ENCODE measurements around the gene PHLDB3.

DNA sequence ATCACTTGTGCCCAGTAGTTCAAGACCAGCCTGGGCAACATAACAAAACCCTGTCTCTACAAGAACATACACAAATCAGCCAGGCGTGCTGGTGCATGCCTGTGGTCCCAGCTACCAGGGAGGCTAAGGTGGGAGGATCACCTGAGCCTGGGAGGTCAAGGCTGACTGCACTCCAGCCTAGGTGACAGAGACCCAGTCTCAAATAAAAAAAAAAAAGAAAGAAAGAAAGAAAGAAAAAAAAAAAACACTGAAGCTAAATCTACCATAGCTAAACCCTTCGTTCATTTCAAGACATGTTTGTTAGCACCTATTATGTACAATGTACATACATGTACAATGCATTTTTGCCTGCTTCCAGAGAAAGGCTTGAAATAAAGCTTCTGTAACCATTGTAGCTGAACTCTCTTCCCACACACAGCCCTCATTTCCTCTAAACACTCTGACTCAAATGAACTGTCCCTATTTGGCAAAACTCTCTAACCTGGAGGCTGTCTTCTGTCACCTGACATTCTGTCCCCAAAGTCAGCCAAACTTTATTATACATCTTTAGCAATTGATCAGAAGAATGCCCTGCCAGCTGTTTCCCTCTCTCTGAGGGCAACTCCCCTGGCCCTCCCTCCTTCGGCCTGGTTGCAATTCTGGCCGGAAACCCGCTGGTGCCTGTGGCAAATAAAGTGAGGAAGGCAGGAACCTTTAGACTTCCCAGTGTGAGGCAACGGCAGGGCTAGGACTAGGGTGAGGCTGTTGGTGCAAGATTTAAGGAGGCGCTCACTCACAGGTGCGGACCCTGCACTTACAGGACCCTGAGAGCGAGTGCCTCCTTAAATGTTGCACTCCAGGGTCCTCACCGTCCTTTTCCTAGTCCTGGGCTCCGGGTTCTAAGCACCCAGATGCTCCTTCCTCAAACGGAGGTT lies 20.6 kb upstream of the PHLDB3 start:
- TF ChIP-seq SP1 (IDR thresholded peaks at IDR 0.05) (no peak), SUZ12 (IDR thresholded peaks at IDR 0.05) (no peak), FOXA1 (IDR thresholded peaks at IDR 0.05) (no peak), FOXM1 (IDR thresholded peaks at IDR 0.05; ENCODE audit: borderline replicate concordance) (no peak), ARNT (IDR thresholded peaks at IDR 0.05) (no peak), BHLHE40 (IDR thresholded peaks at IDR 0.05; ENCODE audit: borderline replicate concordance) (no peak), NFRKB (IDR thresholded peaks at IDR 0.05) (no peak), PKNOX1 (IDR thresholded peaks at IDR 0.05) (no peak), LEF1 (IDR thresholded peaks at IDR 0.05; ENCODE audit: borderline replicate concordance) (no peak), ELF4 (IDR thresholded peaks at IDR 0.05) (no peak), TARDBP (IDR thresholded peaks at IDR 0.05) (no peak), FOXK2 (IDR thresholded peaks at IDR 0.05) (no peak), L3MBTL2 (conservative IDR thresholded peaks at IDR 0.05) (no peak), ZNF384 (IDR thresholded peaks at IDR 0.05) (no peak)
